GM12878 (cell line): Measurements from ENCODE around the gene SUPT3H. TPM values are rescaled to one million over a fixed set of nuclear protein-coding genes. Genes with fewer than 3 reads are reported as not detected.

Experiments
- ASH2L ChIP-seq: fragments of 300-600, 200-600 bp; sonication (generic); IDR thresholded peaks from 2 replicates; pipeline ENCODE4 v1.6.1; 2017; ENCODE audit warnings: low read depth, mild to moderate bottlenecking, borderline replicate concordance
- ATF7 ChIP-seq: fragments of 450-650 bp; IDR thresholded peaks from 2 replicates; pipeline ENCODE4 v1.6.1; 2016; ENCODE audit warnings: low read depth, mild to moderate bottlenecking
- BCL11A ChIP-seq: IDR thresholded peaks from 2 replicates; pipeline ENCODE4 v1.6.1; 2011; ENCODE audit warnings: low read depth, low read length
- FOS ChIP-seq: IDR thresholded peaks from 3 replicates; pipeline ENCODE4 v1.6.1; 2011; ENCODE audit warnings: borderline replicate concordance; ENCODE audit not compliant: insufficient read length; ENCODE audit errors: extremely low read depth
- HCFC1 ChIP-seq: fragments of 150-350 bp; IDR thresholded peaks from 2 replicates; pipeline ENCODE4 v1.6.1; 2014; ENCODE audit warnings: low read length
- HDAC2 ChIP-seq: fragments of 200-600 bp; sonication (generic); IDR thresholded peaks from 2 replicates; pipeline ENCODE4 v1.6.1; 2017
- NKRF ChIP-seq: fragments of 450-650 bp; conservative IDR thresholded peaks from 2 replicates; pipeline ENCODE4 v1.6.1; 2017; ENCODE audit warnings: mild to moderate bottlenecking, moderate library complexity
- PAX5 ChIP-seq: IDR thresholded peaks from 2 replicates; pipeline ENCODE4 v1.6.1; 2011; ENCODE audit warnings: low read depth, low read length, borderline replicate concordance
- POLR2A ChIP-seq: IDR thresholded peaks from 2 replicates; pipeline ENCODE4 v1.6.1; 2011; ENCODE audit warnings: low read depth, mild to moderate bottlenecking, low read length
- POLR2AphosphoS2 ChIP-seq: IDR thresholded peaks from 2 replicates; pipeline ENCODE4 v1.6.1; 2011; ENCODE audit warnings: low read depth, mild to moderate bottlenecking, low read length, improper control_type of control experiment, moderate library complexity
- SMC3 ChIP-seq: IDR thresholded peaks from 2 replicates; pipeline ENCODE4 v1.6.1; 2011; ENCODE audit warnings: low read length, improper control_type of control experiment, borderline replicate concordance
- SPI1 ChIP-seq: IDR thresholded peaks from 2 replicates; pipeline ENCODE4 v1.6.1; 2011; ENCODE audit warnings: low read depth, mild to moderate bottlenecking, low read length, moderate library complexity, borderline replicate concordance; ENCODE audit not compliant: insufficient read depth
- ZBED1 ChIP-seq: IDR thresholded peaks from 2 replicates; pipeline ENCODE4 v1.6.1; 2016; ENCODE audit warnings: borderline replicate concordance
- ZNF217 ChIP-seq: fragments of 450-650 bp; IDR thresholded peaks from 2 replicates; pipeline ENCODE4 v1.6.1; 2017; ENCODE audit warnings: antibody characterized with exemption, mild to moderate bottlenecking
- ZNF687 ChIP-seq: fragments of 450-650 bp; IDR thresholded peaks from 2 replicates; pipeline ENCODE4 v1.6.1; 2017; ENCODE audit warnings: mild to moderate bottlenecking, moderate library complexity
- polyA plus RNA-seq, 11 experiments: library from polyadenylated mRNA; depleted of rRNA in 4 of 11; unstranded in 6 of 11; stranded (reverse) in 5 of 11; fragments of >200 nt; fragmentation: Nextera tagmentation in 4 of 11; fragmentation: Illumina TruSeq in 1 of 11; extraction: Ambion mirVana in 4 of 11; extraction: Trizol in 1 of 11; gene quantifications; 1 replicate in 1 of 11; 2 replicates in 10 of 11; pipeline versions ENCODE4 v1.2.1 to v1.2.3, GENCODE V29; 2011 to 2016; ENCODE audit warnings: inconsistent platforms in 2 of 11, missing spikeins in 2 of 11, low read depth in 1 of 11
- total RNA-seq, 4 experiments: library from RNA; depleted of rRNA in 3 of 4; stranded (reverse); fragments of >200 nt in 3 of 4; fragmentation: Illumina TruSeq in 1 of 4; extraction: Trizol in 1 of 4; gene quantifications; 2 replicates each; pipeline versions ENCODE4 v1.2.1 to v1.2.3, GENCODE V29; 2013 to 2021
- TF ChIP-seq, protein P1 (sequence below): IDR thresholded peaks from 2 replicates; pipeline ENCODE4 v1.6.1; 2011; ENCODE audit warnings: mild to moderate bottlenecking, low read depth, low read length, moderate library complexity; ENCODE audit not compliant: insufficient replicate concordance

The SUPT3H gene
- total and polyA plus RNA-seq, 10 of the 15 experiments (the other 5 are each of a cell fraction or from before 2014, with no cell fraction given): 0.51 to 3.7 (median 2.0) TPM

DNA sequence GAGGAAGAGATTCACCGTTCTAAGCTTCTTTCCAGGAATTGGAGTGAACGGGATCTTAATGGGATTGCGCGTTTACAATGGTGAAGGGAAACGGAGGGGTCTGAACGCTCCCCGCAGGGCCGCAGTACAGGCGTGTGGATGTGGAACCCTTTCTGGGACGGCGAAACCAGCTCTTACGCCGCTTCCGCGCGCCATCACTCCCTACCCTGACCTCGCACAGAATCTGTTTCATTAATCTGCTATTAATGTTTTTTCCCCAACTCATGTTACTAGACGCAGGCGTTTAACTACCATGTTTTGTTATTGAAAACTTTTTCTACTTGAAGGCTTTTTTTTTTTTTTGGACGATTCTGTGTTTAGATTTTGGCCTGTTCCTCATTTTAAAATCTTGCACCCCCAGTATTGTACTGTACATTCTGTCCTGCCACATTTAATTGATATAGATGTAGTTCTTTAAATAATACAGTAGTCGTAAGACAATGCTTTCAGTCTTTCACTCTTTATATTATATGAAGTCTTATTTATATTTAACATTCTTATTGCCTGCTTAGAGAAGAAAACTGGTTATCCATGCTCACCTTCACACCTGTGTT, 696 bp upstream of the SUPT3H start (continued):
- TF ChIP-seq BCL11A (no peak; the same call in 1 of the 2 replicates), HDAC2 (no peak), ZBED1 (no peak), SPI1 (no peak), SMC3 (0 out of 2 replicates have a peak, but pooled peaks have one; percentile 1), ZNF217 (peak; percentile 45; the same call in 1 of the 2 replicates), POLR2A (no peak), FOS (no peak), PAX5 (no peak), POLR2AphosphoS2 (no peak; the same call in 1 of the 2 replicates), HCFC1 (no peak), ZNF687 (0 out of 2 replicates have a peak, but pooled peaks have one; percentile 14), NKRF (0 out of 2 replicates have a peak, but pooled peaks have one; percentile 39), ATF7 (no peak), ASH2L (no peak)
- TF ChIP-seq, protein P1, sequence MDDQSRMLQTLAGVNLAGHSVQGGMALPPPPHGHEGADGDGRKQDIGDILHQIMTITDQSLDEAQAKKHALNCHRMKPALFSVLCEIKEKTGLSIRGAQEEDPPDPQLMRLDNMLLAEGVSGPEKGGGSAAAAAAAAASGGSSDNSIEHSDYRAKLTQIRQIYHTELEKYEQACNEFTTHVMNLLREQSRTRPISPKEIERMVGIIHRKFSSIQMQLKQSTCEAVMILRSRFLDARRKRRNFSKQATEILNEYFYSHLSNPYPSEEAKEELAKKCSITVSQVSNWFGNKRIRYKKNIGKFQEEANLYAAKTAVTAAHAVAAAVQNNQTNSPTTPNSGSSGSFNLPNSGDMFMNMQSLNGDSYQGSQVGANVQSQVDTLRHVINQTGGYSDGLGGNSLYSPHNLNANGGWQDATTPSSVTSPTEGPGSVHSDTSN: no peak
